ENCODE measurements around the gene FAM241A. TPM values are rescaled to one million over a fixed set of nuclear protein-coding genes. Genes with fewer than 3 reads are reported as not detected.
"Not testable (repeated sequence)": the region's sequence is repeated elsewhere in the genome, so short reads cannot be mapped to it uniquely, and the experiment has no call there.

Gene FAM241A
- total RNA-seq, 2 donors from 2014 or later: 1.4 to 1.9 TPM

GRCh38 chr4:112109360-112110058 lies 35.7 kb upstream of the FAM241A start:
- no peak overlapping the region for H3K4me3 ChIP-seq
- no peaks in the 10 kb centered on the region for H3K4me1 ChIP-seq
- H3K36me3 ChIP-seq: no peaks in the 10 kb centered on the region
- H3K9me3 ChIP-seq: no peaks in the 10 kb centered on the region
- H3K9ac ChIP-seq (ENCODE audit: low read depth in 2 of 2, low read length in 2 of 2): no peak overlapping the region
- no peak for TF ChIP-seq CTCF (IDR thresholded peaks at IDR 0.05)
- intact Hi-C loops (cut with DNase I): loop anchor here (5.0 to 10.0 kb wide), 2 partner anchors 33 to 415 kb away; no protein-coding TSS in a partner anchor
- no peaks in the 10 kb centered on the region for H3K27me3 ChIP-seq
- no peak for DNase-seq
- H3K27ac ChIP-seq: peak overlapping the region; percentile 53

GRCh38 chr4:112110059-112110425 lies 35.2 kb upstream of the FAM241A start:
- Histone ChIP-seq H3K9ac (ENCODE audit: low read depth in 2 of 2, low read length in 2 of 2) (no peak overlapping the region), H3K36me3 (no peaks in the 10 kb centered on the region), H3K9me3 (no peaks in the 10 kb centered on the region), H3K27me3 (no peaks in the 10 kb centered on the region), H3K4me3 (no peak overlapping the region), H3K27ac (peak overlapping the region; percentile 53), H3K4me1 (no peaks in the 10 kb centered on the region)
- no peak for TF ChIP-seq CTCF (IDR thresholded peaks at IDR 0.05)
- no peak for DNase-seq
- intact Hi-C loops (cut with DNase I): no loop called here

GRCh38 chr4:112111306-112111705 lies 33.9 kb upstream of the FAM241A start:
- Histone ChIP-seq H3K4me3 (no peak overlapping the region), H3K27ac (no peak overlapping the region)
- TF ChIP-seq CTCF (IDR thresholded peaks at IDR 0.05): no peak

GRCh38 chr4:112112095-112112494 lies 33.2 kb upstream of the FAM241A start:
- H3K27ac ChIP-seq; H3K9ac ChIP-seq (ENCODE audit: low read depth in 2 of 2, low read length in 2 of 2); H3K9me3 ChIP-seq; H3K4me1 ChIP-seq; H3K4me3 ChIP-seq; DNase-seq; H3K27me3 ChIP-seq; H3K36me3 ChIP-seq; intact Hi-C loops (cut with DNase I): not testable (repeated sequence)

More at GRCh38 chr4:112111306-112111705, 33.9 kb upstream of the FAM241A start:
- Histone ChIP-seq H3K27me3 (no peaks in the 10 kb centered on the region), H3K36me3 (no peaks in the 10 kb centered on the region), H3K9me3 (no peaks in the 10 kb centered on the region), H3K9ac (ENCODE audit: low read depth in 2 of 2, low read length in 2 of 2) (no peak overlapping the region), H3K4me1 (no peaks in the 10 kb centered on the region)
- no peak for DNase-seq
- intact Hi-C loops (cut with DNase I): no loop called here

- intact Hi-C loops (cut with DNase I): no loop called here
- Histone ChIP-seq H3K36me3 (no peaks in the 10 kb centered on the region), H3K9me3 (no peaks in the 10 kb centered on the region), H3K27me3 (no peaks in the 10 kb centered on the region), H3K4me1 (no peaks in the 10 kb centered on the region), H3K9ac (ENCODE audit: low read depth in 2 of 2, low read length in 2 of 2) (no peak overlapping the region), H3K27ac (peak overlapping the region; percentile 53), H3K4me3 (no peak overlapping the region)
- DNase-seq: peak; percentile 24
- TF ChIP-seq CTCF (IDR thresholded peaks at IDR 0.05): no peak
Measured at GRCh38 chr4:112112590-112113170, 32.6 kb upstream of the FAM241A start.

- Histone ChIP-seq H3K27me3 (no peaks in the 10 kb centered on the region), H3K9ac (ENCODE audit: low read depth in 2 of 2, low read length in 2 of 2) (no peak overlapping the region), H3K4me1 (no peaks in the 10 kb centered on the region), H3K4me3 (no peak overlapping the region), H3K36me3 (no peaks in the 10 kb centered on the region), H3K27ac (peak overlapping the region; percentile 53), H3K9me3 (no peaks in the 10 kb centered on the region)
- no peak for TF ChIP-seq CTCF (IDR thresholded peaks at IDR 0.05)
- DNase-seq: no peak
- intact Hi-C loops (cut with DNase I): no loop called here
Measured at GRCh38 chr4:112113864-112114263, 31.4 kb upstream of the FAM241A start.

Data from colonic mucosa (tissue), 4 donors.